ENCODE data around the gene KY.

- TF ChIP-seq CTCF (conservative IDR thresholded peaks at IDR 0.05 in 1 of 2, IDR thresholded peaks at IDR 0.05 in 1 of 2; ENCODE audit: low read depth in 1 of 2, low read length in 2 of 2) (no peak), EZH2 (IDR thresholded peaks at IDR 0.05; ENCODE audit: low read length, missing control alignments) (no peak)
Measured at GRCh38 chr3:134618478-134619300, 32.1 kb downstream of the KY start.

Data from fibroblast of lung (primary cell).